GM23248 (cell line): Measurements from ENCODE around the gene CERK. TPM values are rescaled to one million over a fixed set of nuclear protein-coding genes. Genes with fewer than 3 reads are reported as not detected.

ENCODE experiments used
- DNase-seq: peaks from one replicate; pipeline ENCODE4 v3.0.0-alpha.2; 2015
- H2AFZ ChIP-seq: fragments of 200-600 bp; sonication (generic); 2 replicates; pipeline ENCODE4 v1.6.1; 2016; ENCODE audit warnings: antibody characterized with exemption
- H3F3A ChIP-seq: fragments of 200-600 bp; sonication (generic); 2 replicates; pipeline ENCODE4 v1.6.1; 2016; ENCODE audit warnings: mild to moderate bottlenecking, antibody characterized with exemption, mixed run types; ENCODE audit not compliant: insufficient read depth
- H3K27ac ChIP-seq: fragments of 200-600 bp; sonication (generic); 2 replicates; pipeline ENCODE4 v1.5.1; 2016; ENCODE audit warnings: mild to moderate bottlenecking
- H3K27me3 ChIP-seq: fragments of 200-600 bp; sonication (generic); replicated peaks from 2 replicates; pipeline ENCODE4 v1.6.1; 2016; ENCODE audit warnings: mild to moderate bottlenecking; ENCODE audit not compliant: insufficient read depth
- H3K36me3 ChIP-seq: fragments of 200-600 bp; sonication (generic); 2 replicates; pipeline ENCODE4 v1.6.1; 2016; ENCODE audit warnings: low read depth, mild to moderate bottlenecking
- H3K4me1 ChIP-seq: fragments of 200-600 bp; sonication (generic); 2 replicates; pipeline ENCODE4 v1.6.1; 2016; ENCODE audit warnings: mild to moderate bottlenecking; ENCODE audit not compliant: insufficient read depth
- H3K4me2 ChIP-seq: fragments of 200-600 bp; sonication (generic); one replicate; pipeline ENCODE4 v1.6.1; 2016; ENCODE audit warnings: mild to moderate bottlenecking; ENCODE audit not compliant: unreplicated experiment
- H3K4me3 ChIP-seq: fragments of 200-600 bp; sonication (generic); 2 replicates; pipeline ENCODE4 v1.5.1; 2016; ENCODE audit warnings: mild to moderate bottlenecking
- H3K79me2 ChIP-seq: fragments of 200-600 bp; sonication (generic); 2 replicates; pipeline ENCODE4 v1.6.1; 2016; ENCODE audit warnings: mild to moderate bottlenecking; ENCODE audit not compliant: insufficient read depth
- H3K9ac ChIP-seq: fragments of 200-600 bp; sonication (generic); 2 replicates; pipeline ENCODE4 v1.6.1; 2016; ENCODE audit warnings: mild to moderate bottlenecking
- H3K9me2 ChIP-seq: fragments of 200-600 bp; sonication (generic); 2 replicates; pipeline ENCODE4 v1.6.1; 2016; ENCODE audit warnings: mixed run types, mild to moderate bottlenecking, moderate library complexity; ENCODE audit not compliant: insufficient read depth
- H3K9me3 ChIP-seq: fragments of 200-600 bp; sonication (generic); one replicate; pipeline ENCODE4 v1.6.1; 2017; ENCODE audit warnings: low read depth
- H4K20me1 ChIP-seq: fragments of 200-600 bp; sonication (generic); 2 replicates; pipeline ENCODE4 v1.6.0; 2016; ENCODE audit not compliant: insufficient read depth
- EZH2 ChIP-seq: fragments of 200-600 bp; sonication (generic); IDR thresholded peaks from 2 replicates; pipeline ENCODE4 v1.6.1; 2018; ENCODE audit warnings: antibody characterized with exemption, mild to moderate bottlenecking; ENCODE audit not compliant: insufficient read depth, poor library complexity, severe bottlenecking
- EZH2phosphoT487 ChIP-seq: fragments of 200-600 bp; sonication (generic); IDR thresholded peaks from 2 replicates; pipeline ENCODE4 v1.6.1; 2018; ENCODE audit warnings: antibody characterized with exemption, moderate library complexity, mild to moderate bottlenecking, low read depth; ENCODE audit not compliant: insufficient read depth
- WGBS, 2 experiments: methylation state at CpG; one replicate each; pipeline ENCODE4 v1.1.6; 2015 to 2017; ENCODE audit warnings: low lambda C conversion rate in 2 of 2, low coverage in 1 of 2; ENCODE audit errors: missing lambda C conversion rate in 2 of 2; 5-methylcytosine and 5-hydroxymethylcytosine counted together
- in situ Hi-C: fragments of 300-500 bp; cut with MboI; formaldehyde crosslinking; loops from 2 replicates; pipeline ENCODE4 v1.15.0; 2020
- polyA plus RNA-seq: library from polyadenylated mRNA; unstranded; fragments of >200 nt; fragmentation: Nextera tagmentation; extraction: Ambion mirVana; gene quantifications from 2 replicates; pipeline ENCODE4 v1.2.1, GENCODE V29; 2016
- total RNA-seq: library from RNA; depleted of rRNA; stranded (reverse); fragments of >200 nt; shearing (Covaris generic); gene quantifications from 2 replicates; pipeline ENCODE4 v1.2.3, GENCODE V29; 2014

The CERK gene
- total and polyA plus RNA-seq, 2 experiments from 2014 or later: 25.3 to 45.4 TPM

GRCh38 chr22:46639843-46640242, 98.2 kb downstream of the CERK start:
- no peaks in the 10 kb centered on the region for H3K36me3 ChIP-seq
- H3K27ac ChIP-seq: no peak overlapping the region
- H4K20me1 ChIP-seq: no peaks in the 10 kb centered on the region
- H3F3A ChIP-seq: no peaks in the 10 kb centered on the region
- WGBS, 2 experiments: 93 to 95% methylated on average over 11 of the region's 11 CpGs
- H3K27me3 ChIP-seq: no peaks in the 10 kb centered on the region
- no peak for DNase-seq
- no peaks in the 10 kb centered on the region for H3K9me3 ChIP-seq
- H3K4me1 ChIP-seq: no peaks in the 10 kb centered on the region
- H3K4me2 ChIP-seq: no peak overlapping the region
- no peak overlapping the region for H2AFZ ChIP-seq
- no peak overlapping the region for H3K4me3 ChIP-seq
- no peaks in the 10 kb centered on the region for H3K9me2 ChIP-seq
- H3K79me2 ChIP-seq: no peaks in the 10 kb centered on the region
- TF ChIP-seq EZH2: no peak
- no peak for TF ChIP-seq EZH2phosphoT487
- in situ Hi-C loops: no loop called here
- no peak overlapping the region for H3K9ac ChIP-seq

DNA sequence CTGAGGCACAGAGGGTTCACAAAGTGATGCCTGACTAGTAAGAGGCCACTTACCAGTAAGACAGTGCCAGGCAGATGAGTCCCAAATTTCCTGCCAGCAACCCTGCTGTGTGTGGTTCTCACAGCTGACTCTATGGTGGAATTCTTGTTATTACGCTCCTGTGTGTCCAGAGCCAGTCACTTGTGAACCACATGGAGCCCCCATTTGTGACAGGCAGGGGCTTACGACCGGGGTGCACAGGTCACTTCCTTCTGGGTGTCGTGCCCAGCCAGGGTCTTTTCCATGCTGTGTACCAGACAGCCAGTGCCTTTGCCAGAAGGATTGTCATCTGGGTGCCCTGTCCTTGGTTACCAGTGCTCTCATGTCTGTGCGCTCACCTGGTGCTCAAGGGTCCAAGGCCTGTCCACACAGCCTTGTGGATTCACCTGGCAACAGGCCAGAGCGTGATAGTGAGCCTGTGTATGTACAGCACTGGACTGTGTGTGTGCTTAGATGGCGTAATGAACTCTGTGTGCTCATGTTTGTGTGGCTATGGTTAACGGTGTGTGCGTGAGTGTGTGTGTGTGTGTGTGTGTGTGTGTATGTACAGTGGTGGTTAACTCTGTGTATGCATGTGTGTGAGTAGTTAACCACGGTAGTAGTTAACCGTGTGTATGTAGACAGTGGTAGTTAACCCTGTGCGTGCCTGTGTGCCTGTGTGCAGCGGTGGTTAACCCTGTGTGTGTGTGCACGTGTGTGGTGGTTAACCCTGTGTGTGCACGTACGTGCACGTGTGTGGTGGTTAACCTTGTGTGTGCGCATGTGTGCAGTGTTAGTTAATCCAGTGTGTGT, 99.2 kb downstream of the CERK start:
- no peak overlapping the region for H2AFZ ChIP-seq
- no peaks in the 10 kb centered on the region for H3K36me3 ChIP-seq
- no peaks in the 10 kb centered on the region for H4K20me1 ChIP-seq
- H3F3A ChIP-seq: no peaks in the 10 kb centered on the region
- no peak for TF ChIP-seq EZH2
- TF ChIP-seq EZH2phosphoT487: no peak
- 52 to 54% methylated on average over 18 of the region's 18 CpGs for WGBS, 2 experiments
- no peaks in the 10 kb centered on the region for H3K79me2 ChIP-seq
- no peak overlapping the region for H3K4me2 ChIP-seq
- no peaks in the 10 kb centered on the region for H3K27me3 ChIP-seq
- no peaks in the 10 kb centered on the region for H3K9me3 ChIP-seq
- no peaks in the 10 kb centered on the region for H3K9me2 ChIP-seq
- no peak overlapping the region for H3K9ac ChIP-seq
- H3K27ac ChIP-seq: no peak overlapping the region
- in situ Hi-C loops: no loop called here
- H3K4me1 ChIP-seq: no peaks in the 10 kb centered on the region
- DNase-seq: peak; percentile 51
- no peak overlapping the region for H3K4me3 ChIP-seq

DNA sequence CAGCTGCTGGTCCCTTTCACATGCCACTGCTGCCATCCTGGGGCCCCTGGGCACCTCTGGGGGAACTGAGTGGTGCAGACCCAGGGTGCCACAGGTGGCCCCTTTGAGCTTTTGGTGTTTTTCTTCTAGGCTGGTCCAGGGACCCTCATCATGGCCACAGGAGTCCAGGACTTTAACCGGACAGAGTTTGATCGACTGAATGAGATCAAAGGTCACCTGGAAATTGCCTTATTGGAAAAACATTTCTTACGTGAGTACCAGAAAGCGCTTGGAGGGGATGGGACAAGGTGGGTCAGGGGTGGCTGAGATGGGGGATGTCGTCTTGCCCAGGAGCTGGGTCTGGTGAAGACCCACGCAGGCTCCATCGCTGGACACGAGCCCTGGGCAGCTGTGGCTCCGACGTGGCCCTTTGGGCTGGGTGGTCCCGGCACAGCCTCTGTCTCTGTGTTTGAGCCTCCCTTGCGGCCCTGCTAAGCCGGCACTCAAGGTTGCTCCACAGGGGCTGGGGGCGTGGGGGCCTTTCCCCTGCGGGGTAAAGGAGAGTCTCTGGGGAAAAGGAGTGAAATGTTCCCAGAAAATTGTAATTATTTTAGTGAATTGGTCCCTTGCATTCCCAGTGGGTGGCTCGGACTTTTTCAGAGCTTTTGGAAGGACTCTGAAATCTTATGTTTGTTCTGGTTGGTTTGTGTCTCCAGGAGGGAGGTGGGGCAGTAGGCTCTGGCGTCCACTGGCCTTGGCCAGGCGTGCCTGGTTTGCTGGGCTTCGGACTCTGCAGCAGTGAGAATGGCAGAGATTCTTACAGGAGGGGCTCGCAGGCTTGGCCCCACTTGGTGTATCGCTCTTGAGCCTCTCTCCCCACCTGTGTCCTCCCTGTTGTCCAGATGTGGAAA, 100.1 kb downstream of the CERK start:
- in situ Hi-C loops: no loop called here
- Histone ChIP-seq H4K20me1 (no peaks in the 10 kb centered on the region), H3K4me1 (no peaks in the 10 kb centered on the region), H3K4me2 (no peak overlapping the region), H3K9me3 (no peaks in the 10 kb centered on the region), H3K9me2 (no peaks in the 10 kb centered on the region), H3K36me3 (no peaks in the 10 kb centered on the region), H3K27ac (no peak overlapping the region), H3K79me2 (no peaks in the 10 kb centered on the region), H3K4me3 (no peak overlapping the region), H3K27me3 (no peaks in the 10 kb centered on the region), H3F3A (no peaks in the 10 kb centered on the region), H3K9ac (no peak overlapping the region), H2AFZ (no peak overlapping the region)
- no peak for TF ChIP-seq EZH2phosphoT487
- no peak for TF ChIP-seq EZH2
- DNase-seq: no peak
- 82 to 84% methylated on average over 14 to 21 of the region's 21 CpGs for WGBS, 2 experiments

GRCh38 chr22:46636221-46637002, 101.6 kb downstream of the CERK start:
- Histone ChIP-seq H3K27ac (no peak overlapping the region), H3K9me3 (no peaks in the 10 kb centered on the region), H3K27me3 (no peaks in the 10 kb centered on the region), H2AFZ (no peak overlapping the region), H3K9ac (no peak overlapping the region), H3K36me3 (no peaks in the 10 kb centered on the region), H3K4me2 (no peak overlapping the region), H3K4me3 (no peak overlapping the region), H3K9me2 (no peaks in the 10 kb centered on the region), H3F3A (no peaks in the 10 kb centered on the region), H3K4me1 (no peaks in the 10 kb centered on the region), H3K79me2 (no peaks in the 10 kb centered on the region), H4K20me1 (no peaks in the 10 kb centered on the region)
- TF ChIP-seq EZH2phosphoT487 (no peak), EZH2 (no peak)
- in situ Hi-C loops: no loop called here
- WGBS, 2 experiments: 51 to 53% methylated on average over 29 of the region's 29 CpGs
- peak; percentile 14 for DNase-seq
